Colonic mucosa (tissue), 4 donors: ENCODE measurements around the gene MEGF6. TPM values are rescaled to one million over a fixed set of nuclear protein-coding genes. Genes with fewer than 3 reads are reported as not detected.
A peak's percentile ranks its signal among the peaks of the same experiment; 100 is the strongest.

ENCODE experiments used
- DNase-seq: peaks from one replicate; pipeline ENCODE4 v3.0.0-alpha.2; 2020
- H3K27ac ChIP-seq: fragments of 200-600 bp; one replicate; pipeline ENCODE4 v1.8.0; 2021
- H3K27me3 ChIP-seq: fragments of 200-600 bp; one replicate; pipeline ENCODE4 v1.8.0; 2021
- H3K36me3 ChIP-seq: fragments of 200-600 bp; one replicate; pipeline ENCODE4 v1.8.0; 2021
- H3K4me1 ChIP-seq: fragments of 200-600 bp; one replicate; pipeline ENCODE4 v1.8.0; 2021; ENCODE audit warnings: mild to moderate bottlenecking
- H3K4me3 ChIP-seq: fragments of 200-600 bp; one replicate; pipeline ENCODE4 v1.8.0; 2021
- H3K9ac ChIP-seq, 2 donors: one replicate each; pipeline ENCODE4 v1.7.0; 2013; ENCODE audit warnings: control low read depth in 2 of 2, low read depth in 2 of 2, low read length in 2 of 2
- H3K9me3 ChIP-seq: fragments of 200-600 bp; one replicate; pipeline ENCODE4 v1.8.0; 2021
- intact Hi-C: fragments of 100-400 bp; cut with DNase I; formaldehyde crosslinking; loops from one replicate; pipeline ENCODE4 v1.14.1; 2022
- total RNA-seq, 2 donors: library from RNA; stranded (reverse); fragmentation: NEBNext Ultra II Directional in 1 of 2; extraction: Animal tissue kit (Norgen Biotek cat#: 25700) in 1 of 2; gene quantifications; one replicate each; pipeline ENCODE4 v1.2.1, GENCODE V29; 2021
- TF ChIP-seq, protein P1 (sequence below): fragments of 200-600 bp; IDR thresholded peaks from one replicate; pipeline ENCODE4 v1.8.0; 2022; ENCODE audit warnings: antibody characterized with exemption, mild to moderate bottlenecking
- donor health status: healthy.
- donor health status: DM: no; HTN: no; CAD: no.
- donor health status: DM: no; HTN: no; CAD: no.

Gene MEGF6
- total RNA-seq, 2 donors from 2014 or later = 5.2 to 6.4 TPM

GRCh38 chr1:3490046-3490745, 121.1 kb downstream of the MEGF6 start:
- TF ChIP-seq, protein P1, sequence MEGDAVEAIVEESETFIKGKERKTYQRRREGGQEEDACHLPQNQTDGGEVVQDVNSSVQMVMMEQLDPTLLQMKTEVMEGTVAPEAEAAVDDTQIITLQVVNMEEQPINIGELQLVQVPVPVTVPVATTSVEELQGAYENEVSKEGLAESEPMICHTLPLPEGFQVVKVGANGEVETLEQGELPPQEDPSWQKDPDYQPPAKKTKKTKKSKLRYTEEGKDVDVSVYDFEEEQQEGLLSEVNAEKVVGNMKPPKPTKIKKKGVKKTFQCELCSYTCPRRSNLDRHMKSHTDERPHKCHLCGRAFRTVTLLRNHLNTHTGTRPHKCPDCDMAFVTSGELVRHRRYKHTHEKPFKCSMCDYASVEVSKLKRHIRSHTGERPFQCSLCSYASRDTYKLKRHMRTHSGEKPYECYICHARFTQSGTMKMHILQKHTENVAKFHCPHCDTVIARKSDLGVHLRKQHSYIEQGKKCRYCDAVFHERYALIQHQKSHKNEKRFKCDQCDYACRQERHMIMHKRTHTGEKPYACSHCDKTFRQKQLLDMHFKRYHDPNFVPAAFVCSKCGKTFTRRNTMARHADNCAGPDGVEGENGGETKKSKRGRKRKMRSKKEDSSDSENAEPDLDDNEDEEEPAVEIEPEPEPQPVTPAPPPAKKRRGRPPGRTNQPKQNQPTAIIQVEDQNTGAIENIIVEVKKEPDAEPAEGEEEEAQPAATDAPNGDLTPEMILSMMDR = no peak
- intact Hi-C loops = loop anchor here (5.0 to 10.0 kb wide), 2 partner anchors 72 to 235 kb away; no protein-coding TSS in a partner anchor
- no peak overlapping the region for H3K27ac ChIP-seq
- H3K4me1 ChIP-seq = no peaks in the 10 kb centered on the region
- H3K9ac ChIP-seq = no peak overlapping the region
- no peaks in the 10 kb centered on the region for H3K9me3 ChIP-seq
- no peaks in the 10 kb centered on the region for H3K36me3 ChIP-seq
- no peaks in the 10 kb centered on the region for H3K27me3 ChIP-seq
- DNase-seq = no peak
- no peak overlapping the region for H3K4me3 ChIP-seq

DNA sequence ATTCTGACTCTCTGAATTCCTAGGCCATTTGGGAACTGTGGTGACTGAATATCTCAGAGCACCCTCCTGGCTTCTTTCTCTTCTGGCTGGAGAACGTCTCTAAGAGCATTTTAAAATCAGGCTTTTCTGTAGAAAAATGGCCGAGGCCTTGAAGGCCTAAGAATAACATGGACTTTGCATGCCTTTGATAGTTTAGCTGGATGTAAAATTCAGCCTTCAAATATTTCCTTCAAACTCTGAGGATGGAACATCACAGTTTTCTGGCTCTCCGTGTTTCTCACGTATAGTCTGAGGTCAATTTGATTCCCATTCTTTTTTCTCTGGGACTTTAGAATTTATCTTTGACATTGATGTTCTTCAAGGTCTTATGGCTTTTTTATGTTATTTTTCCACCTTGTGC, 122.9 kb downstream of the MEGF6 start:
- H3K4me1 ChIP-seq = no peaks in the 10 kb centered on the region
- intact Hi-C loops = no loop called here
- no peaks in the 10 kb centered on the region for H3K9me3 ChIP-seq
- no peaks in the 10 kb centered on the region for H3K36me3 ChIP-seq
- no peak overlapping the region for H3K4me3 ChIP-seq
- no peak overlapping the region for H3K9ac ChIP-seq
- no peaks in the 10 kb centered on the region for H3K27me3 ChIP-seq
- DNase-seq = no peak
- TF ChIP-seq, protein P1 = no peak
- no peak overlapping the region for H3K27ac ChIP-seq

DNA sequence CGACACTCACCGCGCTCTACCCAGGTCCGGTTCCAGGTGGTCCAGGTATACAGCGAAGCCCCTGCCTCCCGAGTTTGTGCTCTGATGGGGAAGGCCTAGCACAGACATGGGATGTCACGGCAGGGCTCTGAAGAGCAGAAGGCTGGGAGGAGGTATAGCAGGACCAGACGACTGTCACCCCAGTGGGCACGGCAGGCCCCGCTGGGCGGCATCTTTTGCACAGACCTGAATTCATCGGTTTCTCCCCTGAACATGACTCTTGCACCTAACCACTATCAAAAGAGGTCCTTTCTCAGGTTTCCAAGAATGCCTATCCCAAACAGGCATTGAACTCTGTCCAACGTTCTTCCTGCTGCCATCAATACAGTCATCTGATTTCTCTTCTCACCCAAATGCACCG, 126.3 kb downstream of the MEGF6 start:
- no peak for DNase-seq

DNA sequence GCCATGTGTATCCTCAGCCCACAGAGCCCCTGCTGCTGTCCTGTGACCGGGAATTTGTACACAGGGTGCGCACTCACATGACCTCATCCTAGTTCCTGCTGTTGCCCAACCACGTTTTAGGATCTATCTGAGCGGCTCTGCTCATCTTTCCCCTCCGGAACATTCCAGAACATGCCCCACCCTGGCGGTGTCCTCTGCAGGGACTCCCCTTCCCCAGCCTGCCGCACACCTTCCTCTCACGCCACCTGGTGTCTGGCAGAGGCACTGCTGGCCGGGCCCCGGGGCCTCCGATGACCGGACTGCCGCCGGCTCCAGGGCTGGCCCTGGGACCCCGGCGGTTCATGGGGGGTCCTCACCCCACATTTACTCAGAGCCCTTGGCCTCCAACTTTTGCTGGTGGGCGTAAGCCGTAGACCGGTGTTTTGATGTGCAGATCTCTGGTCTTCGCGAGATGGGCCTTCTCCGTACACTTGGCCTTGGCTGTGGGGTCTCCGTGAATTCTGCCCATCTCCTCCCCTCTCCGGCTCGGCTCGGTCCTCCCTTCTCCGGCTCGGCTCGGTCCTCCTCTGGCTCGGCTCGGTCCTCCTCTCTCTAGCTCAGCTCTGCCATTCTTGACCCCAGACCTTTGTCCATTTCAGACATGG, 127.4 kb downstream of the MEGF6 start:
- intact Hi-C loops = loop anchor here (1.0 kb wide), 1 partner anchor 31 kb away; no protein-coding TSS in a partner anchor
- Histone ChIP-seq H3K27me3 (no peaks in the 10 kb centered on the region), H3K4me1 (no peaks in the 10 kb centered on the region), H3K9me3 (no peaks in the 10 kb centered on the region), H3K9ac (no peak overlapping the region), H3K27ac (no peak overlapping the region), H3K4me3 (no peak overlapping the region), H3K36me3 (no peaks in the 10 kb centered on the region)
- TF ChIP-seq, protein P1 = peak; percentile 90
- peak; percentile 67 for DNase-seq

More for the DNA sequence above, 126.3 kb downstream of the MEGF6 start:
- no peak overlapping the region for H3K9ac ChIP-seq
- TF ChIP-seq, protein P1 = no peak
- H3K4me1 ChIP-seq = no peaks in the 10 kb centered on the region
- intact Hi-C loops = no loop called here
- no peaks in the 10 kb centered on the region for H3K27me3 ChIP-seq
- no peaks in the 10 kb centered on the region for H3K9me3 ChIP-seq
- no peak overlapping the region for H3K27ac ChIP-seq
- no peaks in the 10 kb centered on the region for H3K36me3 ChIP-seq
- H3K4me3 ChIP-seq = no peak overlapping the region

- H3K9ac ChIP-seq = no peak overlapping the region
- intact Hi-C loops = no loop called here
- DNase-seq = no peak
- TF ChIP-seq, protein P1 = no peak
- H3K27ac ChIP-seq = no peak overlapping the region
- no peaks in the 10 kb centered on the region for H3K9me3 ChIP-seq
- H3K4me1 ChIP-seq = no peaks in the 10 kb centered on the region
- H3K4me3 ChIP-seq = no peak overlapping the region
- H3K27me3 ChIP-seq = no peaks in the 10 kb centered on the region
- H3K36me3 ChIP-seq = no peaks in the 10 kb centered on the region
Observed at GRCh38 chr1:3483380-3483779, 127.9 kb downstream of the MEGF6 start.
